GM18858 (cell line): ENCODE results near the gene AMER3.
"Not testable (repeated sequence)": the region's sequence is repeated elsewhere in the genome, so short reads cannot be mapped to it uniquely, and the experiment has no call there.

ENCODE experiments used
- ATAC-seq: cut with Tn5 transposase; IDR thresholded peaks from one replicate; pipeline ENCODE4 v1.9.1; 2021; ENCODE audit not compliant: unreplicated experiment

The AMER3 gene, protein sequence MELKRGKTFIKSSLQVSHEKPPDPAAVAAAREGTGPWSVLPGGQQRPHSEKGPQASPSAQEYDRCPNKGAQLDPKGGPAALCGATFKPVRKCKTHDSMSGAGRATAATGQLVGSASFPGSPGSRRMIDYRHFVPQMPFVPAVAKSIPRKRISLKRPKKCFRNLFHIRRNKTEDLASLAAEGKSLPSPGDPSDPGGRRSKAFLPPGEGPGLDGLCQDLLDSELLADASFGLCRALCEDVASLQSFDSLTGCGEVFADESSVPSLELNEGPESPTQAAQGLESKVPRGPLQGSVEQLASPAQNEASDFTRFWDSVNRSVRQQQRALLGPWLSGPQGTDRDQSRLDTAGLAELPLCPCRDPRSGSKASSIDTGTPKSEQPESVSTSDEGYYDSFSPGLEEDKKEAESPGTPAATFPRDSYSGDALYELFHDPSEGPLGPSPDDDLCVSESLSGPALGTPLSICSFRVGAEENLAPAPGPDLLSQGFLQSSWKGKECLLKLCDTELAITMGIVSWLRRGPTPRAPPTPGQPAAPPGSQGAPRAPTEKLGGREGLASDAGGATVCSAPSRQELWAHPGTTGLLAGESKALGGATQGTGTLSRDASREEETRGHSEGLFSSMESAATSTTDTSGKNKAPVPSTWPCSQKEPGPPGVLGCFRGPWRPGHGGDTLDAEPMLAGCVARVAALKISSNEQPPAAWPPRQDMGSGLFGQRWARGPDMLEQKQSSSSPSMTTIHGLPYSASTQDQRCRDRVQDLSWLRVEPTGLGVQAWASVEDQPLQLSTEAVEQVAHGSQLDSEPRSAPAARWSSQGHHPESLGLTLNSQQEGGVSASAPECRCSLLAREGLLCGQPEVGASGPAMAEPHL

DNA sequence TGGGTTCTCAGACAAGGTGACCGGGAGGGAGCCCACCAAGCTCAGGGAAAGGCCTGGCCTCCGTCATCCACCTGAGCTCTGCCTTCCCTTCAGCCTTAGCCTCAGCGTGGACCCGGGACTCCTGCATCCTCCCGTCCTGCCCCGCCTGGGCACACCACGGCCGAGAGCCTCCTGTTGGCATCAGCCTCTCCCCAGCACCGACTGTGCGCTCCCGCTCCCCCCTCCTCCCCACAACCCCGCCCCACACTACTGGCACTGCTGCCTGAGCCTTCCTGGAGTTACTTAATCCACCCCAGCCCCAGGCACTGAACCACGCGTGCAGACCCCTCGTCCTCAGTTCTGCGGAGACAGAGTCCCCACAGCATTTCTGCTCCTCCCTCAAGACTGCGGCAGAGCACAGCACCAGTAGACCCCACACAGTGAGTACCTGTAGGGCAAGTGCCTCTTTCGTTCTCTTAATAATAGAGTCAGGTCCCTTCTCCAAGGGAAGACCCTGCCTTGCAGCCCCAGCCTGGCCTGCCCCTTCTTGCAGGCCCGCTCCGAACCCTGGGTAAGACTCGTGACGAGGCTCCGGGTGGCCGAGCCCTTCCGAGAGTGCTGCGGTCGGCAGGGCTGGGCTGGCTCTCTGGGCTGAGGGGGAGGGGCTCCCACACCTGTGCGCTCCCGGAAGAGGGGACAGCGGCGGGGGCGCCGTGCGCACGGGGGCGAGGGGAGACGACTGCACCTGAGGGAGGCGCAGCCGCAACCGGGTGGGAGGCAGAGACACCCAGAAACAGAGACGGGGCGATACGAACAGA lies at the start of gene AMER3:
Gene AMER3 (plus strand): TSS at position 285 of the 797 bp plus-strand sequence. CDS start 6,533 bp downstream, outside the sequence.
- no peak for ATAC-seq

DNA sequence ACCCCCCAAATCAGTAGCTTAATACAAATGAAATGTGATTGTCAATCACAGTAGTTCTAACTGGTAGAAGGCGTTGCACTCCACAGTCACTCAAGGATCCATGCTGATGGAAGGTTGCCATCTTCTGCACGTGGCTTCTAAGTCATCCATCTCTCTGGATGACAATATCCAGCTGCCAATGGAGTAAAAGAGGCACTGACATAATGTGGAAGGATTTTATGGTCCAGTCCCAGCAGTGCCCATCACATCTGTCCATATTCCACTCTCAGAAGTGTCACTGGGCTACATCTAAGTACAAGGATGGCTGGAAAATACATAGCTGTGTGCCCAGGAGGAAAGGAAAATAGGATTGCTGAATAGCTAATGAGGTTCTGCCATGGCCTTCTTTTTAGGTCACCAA lies 40.5 kb upstream of the AMER3 start:
- not testable (repeated sequence) for ATAC-seq

DNA sequence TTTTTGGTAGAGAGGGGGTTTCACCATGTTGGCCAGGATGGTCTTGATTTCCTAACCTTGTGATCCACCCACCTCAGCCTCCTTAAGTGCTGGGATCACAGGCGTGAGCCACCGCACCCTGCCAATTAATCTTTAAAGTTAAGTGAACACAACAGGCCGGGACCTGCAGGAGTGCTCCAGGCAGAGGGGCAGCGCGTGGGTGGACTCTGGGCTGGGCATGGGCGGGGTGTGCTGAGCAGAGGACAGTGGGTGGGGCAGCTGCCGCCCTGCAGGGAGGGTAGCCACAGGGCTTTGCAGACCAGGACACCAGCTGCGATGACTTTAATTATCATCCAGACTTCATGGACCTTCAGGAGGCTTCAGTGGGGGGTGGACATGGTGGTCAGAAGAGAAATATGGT lies 35.3 kb upstream of the AMER3 start:
- no peak for ATAC-seq

DNA sequence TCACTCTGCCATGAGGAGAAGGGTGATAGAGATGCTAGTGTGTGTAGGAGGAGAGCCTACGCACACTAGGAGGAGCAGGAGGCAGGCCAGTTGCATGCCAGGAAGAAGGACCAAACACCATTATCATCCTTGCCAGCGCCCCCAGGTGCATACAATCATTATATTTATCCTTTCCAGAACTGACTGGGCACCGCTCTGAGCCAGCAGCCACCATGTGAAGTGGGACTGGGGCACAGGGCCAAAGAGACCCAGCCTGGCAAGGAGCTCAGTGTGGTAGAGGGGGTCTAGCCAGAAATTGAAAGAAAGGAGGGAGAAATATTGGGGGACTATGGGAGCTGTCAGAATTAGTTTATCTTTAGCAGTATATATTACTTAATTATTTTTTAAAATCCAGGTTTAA lies 34.8 kb upstream of the AMER3 start:
- ATAC-seq = no peak

DNA sequence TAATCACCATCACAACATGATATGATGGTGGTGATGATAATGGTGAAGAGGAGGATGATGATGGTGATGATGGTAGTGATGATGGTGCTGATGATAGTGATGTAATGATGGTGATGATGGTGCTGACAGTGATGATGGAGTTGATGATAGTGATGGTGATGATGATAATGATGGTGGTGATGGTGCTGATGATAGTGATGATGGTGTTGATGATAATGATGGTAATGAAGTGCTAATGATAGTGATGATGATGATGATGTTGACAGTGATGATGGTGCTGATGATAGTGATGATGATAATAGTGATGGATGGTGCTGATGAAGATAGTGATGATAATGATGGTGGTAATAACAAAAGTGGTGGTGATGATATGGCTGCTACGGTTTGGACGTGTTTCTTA lies 30.9 kb upstream of the AMER3 start:
- no peak for ATAC-seq

DNA sequence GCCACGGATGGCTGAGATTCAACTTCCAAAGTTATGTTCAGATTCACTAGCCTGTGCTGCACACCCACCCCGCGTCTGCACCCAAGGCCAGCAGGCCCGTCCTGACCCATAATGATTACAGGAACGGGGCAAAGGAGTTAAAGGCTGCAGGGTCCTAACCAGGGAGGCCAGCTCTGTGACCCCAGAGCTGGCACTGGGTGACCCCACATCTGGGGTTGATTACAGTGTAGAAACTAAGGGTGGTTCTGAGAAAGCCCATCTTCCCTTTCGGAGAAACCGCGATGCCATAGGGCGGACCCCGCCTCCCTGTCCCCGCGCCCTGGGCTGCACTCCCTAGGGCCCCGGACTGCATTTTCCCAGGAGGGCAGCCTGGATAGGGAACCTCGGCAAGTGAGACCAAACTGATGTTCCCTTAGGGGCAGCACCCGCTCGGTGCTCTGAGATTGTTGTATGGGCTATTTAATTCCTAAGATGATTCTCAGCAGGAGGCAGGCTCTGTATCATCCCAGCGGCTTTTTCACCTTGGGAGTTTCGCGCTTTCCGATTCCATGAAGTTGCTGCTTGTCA lies 28.6 kb upstream of the AMER3 start:
- ATAC-seq = no peak

DNA sequence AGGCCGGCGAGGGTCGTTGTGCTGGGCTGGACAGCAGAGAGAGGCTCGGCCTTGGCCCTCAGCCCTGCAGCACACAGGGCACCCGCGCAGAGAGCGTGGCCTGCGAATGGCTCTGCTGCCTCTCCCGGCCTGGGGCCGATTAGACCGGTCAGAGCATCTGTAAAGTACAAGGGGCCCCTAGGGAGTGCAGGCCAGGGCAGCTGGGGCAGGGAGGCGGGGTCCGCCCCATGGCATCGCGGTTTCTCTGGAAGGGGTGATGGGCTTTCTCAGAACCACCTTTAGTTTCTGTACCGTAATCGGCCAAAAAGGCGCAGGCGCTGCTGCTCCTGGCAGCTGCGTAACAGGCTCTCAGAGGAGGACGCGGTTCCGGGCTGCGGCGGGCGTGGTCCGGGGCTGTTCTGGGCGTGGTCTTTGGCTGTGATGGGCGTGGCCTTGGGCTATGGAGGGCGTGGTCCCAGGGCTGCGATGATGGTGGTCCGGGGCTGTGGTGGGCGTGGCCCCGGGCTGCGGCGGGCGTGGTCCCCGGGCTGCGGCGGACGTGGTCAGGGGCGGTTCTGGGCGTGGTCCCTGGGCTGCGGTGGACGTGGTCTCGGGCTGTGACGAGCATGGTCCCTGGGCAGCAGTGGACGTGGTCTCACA lies 27.9 kb upstream of the AMER3 start:
- ATAC-seq = peak; percentile 89

DNA sequence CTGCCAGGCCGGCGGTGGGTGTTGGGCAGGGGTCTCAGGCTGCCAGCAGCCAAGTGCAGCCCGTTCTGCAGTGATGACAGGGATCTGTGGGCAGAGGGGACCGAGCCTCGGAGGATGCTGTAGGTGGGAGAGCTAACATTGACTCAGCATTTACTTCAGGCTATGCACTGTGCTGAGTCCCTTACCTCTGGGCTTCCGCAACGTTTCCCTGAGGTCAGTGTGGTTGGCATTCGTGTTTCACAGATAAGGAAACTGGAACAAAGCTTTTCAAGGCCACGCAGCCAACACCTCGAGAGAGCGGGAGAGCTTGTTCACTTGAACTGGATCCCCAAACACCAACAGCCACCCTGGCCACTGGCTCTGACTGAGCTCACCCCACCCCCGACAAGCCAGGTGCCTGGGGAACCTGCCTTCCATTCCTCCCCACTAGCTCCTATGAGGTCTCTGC lies 27.3 kb upstream of the AMER3 start:
- ATAC-seq = peak; percentile 16

DNA sequence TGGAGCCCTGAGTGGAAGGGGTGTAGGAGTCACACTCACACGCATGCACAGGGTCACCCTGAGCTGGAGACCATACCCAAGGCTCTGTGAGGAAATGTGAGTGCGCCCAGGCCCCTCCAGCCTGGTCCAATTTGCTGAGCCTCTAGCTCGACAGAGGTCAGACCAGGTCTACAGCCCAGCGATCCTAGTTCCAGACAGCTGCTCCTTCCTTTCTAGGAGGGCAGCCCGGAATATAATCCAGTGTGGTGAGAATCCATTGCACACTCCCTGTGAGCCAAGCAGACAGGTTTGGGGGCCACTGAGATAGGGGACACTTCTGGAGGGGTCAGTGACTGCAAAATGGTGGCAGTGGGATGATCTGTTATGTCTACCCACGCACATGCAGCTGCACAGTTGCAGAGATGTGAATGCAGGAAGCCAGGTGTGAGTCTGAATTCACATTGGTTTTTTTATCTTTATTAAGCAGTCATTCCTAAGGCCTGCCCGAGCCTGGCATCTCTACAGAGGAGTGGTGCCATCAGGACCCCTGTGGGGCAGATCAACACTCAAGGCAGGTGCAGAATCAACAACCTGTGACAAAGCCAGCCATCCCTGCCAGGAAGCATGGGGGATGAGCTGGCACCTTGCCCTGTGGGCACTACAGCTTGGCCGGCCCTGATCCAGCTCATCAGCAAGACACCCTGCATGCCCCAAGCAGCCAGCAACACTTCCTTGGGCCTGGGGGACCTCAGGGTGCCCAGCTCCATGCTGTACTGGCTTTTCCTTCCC lies 26.6 kb upstream of the AMER3 start, which contains the start of gene GPR148:
Gene GPR148 (plus strand): TSS at position 522 of the 768 bp plus-strand sequence. CDS start 82 bp downstream, at position 604.
- no peak for ATAC-seq

DNA sequence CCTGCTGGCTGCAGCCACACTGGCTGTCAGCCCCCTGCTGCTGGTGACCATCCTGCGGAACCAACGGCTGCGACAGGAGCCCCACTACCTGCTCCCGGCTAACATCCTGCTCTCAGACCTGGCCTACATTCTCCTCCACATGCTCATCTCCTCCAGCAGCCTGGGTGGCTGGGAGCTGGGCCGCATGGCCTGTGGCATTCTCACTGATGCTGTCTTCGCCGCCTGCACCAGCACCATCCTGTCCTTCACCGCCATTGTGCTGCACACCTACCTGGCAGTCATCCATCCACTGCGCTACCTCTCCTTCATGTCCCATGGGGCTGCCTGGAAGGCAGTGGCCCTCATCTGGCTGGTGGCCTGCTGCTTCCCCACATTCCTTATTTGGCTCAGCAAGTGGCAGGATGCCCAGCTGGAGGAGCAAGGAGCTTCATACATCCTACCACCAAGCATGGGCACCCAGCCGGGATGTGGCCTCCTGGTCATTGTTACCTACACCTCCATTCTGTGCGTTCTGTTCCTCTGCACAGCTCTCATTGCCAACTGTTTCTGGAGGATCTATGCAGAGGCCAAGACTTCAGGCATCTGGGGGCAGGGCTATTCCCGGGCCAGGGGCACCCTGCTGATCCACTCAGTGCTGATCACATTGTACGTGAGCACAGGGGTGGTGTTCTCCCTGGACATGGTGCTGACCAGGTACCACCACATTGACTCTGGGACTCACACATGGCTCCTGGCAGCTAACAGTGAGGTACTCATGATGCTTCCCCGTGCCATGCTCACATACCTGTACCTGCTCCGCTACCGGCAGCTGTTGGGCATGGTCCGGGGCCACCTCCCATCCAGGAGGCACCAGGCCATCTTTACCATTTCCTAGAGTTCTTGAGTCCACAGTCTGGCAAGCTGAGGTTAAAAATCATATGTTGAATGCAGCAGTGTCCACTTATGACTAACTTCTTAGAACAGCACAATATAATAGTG lies 25.7 kb upstream of the AMER3 start:
- ATAC-seq = no peak

DNA sequence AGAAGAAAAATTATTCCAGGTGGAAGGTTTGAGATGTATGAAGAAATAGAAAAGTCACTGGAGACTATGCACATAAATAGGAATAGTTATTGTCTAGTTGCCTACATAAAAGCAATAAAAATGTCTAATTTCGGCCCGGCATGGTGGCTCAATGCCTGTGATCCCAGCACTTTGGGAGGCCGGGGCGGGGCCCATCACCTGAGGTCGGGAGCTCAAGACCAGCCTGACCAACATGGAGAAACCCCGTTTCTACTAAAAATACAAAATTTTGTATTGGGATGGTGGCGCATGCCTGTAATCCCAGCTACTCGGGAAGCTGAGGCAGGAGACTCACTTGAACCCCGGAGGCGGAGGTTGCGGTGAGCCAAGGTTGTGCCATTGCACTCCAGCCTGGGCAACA lies 23.1 kb upstream of the AMER3 start:
- ATAC-seq = not testable (repeated sequence)

DNA sequence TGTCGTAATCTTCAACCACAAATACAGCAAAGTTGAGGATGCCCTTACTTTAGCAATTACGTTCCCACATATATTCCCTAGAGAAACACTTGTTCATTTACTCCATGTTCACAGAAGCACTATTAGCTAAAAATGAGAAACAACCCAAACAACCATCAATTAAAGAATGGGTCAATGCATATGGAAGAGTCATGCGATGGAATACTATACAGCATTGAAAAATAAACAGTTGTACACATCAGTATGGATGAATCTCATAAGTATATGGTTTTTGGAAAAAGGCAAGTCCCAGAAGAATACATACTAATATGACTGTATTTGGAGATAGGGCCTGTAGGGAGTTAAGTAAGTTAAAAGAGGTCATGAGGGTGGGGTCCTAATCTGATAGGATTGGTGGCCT lies 20.1 kb upstream of the AMER3 start:
- ATAC-seq = no peak

DNA sequence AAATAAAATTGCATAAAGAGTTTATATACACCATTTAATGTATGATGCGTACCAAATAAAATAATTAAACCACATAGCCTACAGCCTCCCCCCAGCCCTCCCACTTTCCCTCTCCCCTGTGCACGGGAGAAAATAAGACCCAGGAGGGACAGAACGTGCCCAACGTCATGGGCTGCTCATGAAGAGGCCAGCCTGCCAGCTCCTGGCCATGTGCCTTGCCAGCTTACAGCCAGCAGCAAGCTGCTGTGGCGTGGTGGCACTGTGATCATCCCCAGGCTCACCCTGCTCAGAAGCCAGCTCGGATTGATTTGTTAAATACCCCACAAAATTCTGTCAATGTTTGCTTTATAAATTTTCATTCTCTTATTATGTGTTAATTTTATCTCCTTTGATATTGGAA lies 18.9 kb upstream of the AMER3 start:
- ATAC-seq = no peak

DNA sequence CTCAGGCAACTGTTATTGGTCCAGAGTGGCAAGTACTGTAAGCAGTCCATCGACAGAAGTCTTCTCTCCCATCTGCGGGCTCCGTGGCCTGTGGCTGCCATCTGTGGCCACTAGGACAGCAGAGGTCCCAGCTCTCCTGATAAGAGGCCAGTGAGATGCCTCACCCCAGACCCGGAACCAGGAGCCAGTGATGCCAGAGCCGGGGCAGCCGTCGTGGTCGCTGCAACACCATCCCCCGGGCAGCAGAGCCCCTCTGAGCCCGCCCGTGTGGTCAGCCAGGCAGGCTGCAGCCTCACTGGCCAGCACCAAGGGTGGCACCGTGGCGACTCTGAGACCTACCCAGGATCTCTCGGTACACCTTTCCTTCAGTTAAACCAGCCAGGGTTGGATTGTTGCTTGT lies 17.7 kb upstream of the AMER3 start:
- ATAC-seq = no peak

DNA sequence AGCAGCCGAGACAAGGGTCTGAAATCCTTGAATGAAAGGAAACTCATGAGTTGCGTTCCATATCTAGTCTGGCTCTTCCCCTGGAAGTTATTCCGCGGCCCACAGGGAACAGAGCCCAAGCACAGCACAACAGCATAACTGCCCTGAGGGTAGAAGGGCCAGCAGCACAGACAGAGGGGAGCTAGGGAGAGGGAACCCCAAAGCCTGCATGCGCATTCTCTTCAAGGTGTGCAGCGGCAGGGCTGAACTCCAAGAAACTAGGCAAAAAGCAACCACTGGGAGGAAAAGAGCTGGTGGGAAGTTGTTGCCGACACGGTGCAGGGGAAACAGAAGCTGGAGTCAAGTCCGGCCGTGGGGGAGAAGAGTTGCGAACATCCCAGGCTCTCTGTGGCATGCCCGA lies 14.7 kb upstream of the AMER3 start:
- no peak for ATAC-seq

DNA sequence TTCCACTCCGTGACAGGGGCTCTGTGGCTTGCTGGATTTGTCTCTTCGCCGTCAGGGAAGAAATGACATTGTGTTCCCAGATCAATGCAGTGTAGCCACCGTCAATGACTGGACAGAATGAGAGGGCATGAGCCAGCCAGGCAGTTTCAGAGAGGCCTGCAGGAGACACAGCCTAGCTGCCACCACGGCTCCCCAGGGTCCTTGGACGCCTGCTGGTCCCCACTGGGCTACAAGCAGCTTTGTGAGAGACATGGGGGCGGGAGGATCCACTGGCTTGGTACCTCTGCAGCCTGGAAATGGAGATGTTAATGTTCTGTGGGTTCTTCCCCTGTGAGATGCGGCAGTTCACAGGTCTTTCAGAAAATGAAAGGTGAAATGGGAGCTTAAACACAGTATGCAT lies 12.1 kb upstream of the AMER3 start:
- no peak for ATAC-seq

DNA sequence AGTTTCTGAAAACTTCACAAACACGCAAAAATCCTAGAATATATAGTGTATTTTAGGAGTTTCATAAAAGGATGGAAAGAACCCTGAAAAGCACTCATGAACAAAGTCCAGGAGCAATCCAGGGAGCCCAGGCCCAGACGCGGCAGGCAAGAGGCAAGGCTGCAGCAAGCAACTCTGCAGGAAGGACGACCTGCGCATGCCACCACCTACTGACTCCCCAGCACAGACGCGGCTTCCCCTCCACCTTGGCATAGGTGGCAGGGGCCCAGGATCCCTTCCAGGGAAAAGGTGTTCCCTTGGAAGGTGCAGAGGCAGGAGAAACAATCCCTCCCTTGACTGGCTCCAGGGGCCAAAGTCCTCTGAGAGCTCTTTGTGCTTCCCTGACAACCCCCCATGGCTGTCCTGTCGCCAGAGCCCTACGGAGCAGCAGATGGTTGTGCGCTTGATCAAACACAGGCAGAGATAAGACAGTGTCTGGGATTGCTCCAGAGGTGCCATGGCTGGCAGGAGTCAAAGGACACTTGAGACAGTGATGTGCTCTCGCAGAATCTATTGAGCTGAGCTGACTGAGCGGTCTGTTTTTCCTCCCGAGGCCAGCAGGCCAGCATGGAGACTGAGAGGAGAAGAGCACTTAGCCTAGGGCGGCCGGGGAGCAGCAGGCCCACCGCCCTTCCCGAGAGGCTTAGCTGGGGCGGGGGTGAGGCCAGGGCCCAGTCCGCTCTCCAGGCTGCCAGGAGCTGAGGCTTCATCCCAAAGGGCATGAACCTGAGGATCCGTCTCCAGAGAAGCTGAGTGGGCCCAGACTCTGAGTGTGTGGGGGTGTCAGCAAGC lies 10.8 kb upstream of the AMER3 start:
- ATAC-seq = no peak
